Right lobe of liver (tissue), 6 donors: ENCODE results near the gene IAH1. TPM values are rescaled to one million over a fixed set of nuclear protein-coding genes. Genes with fewer than 3 reads are reported as not detected.
A peak's percentile ranks its signal among the peaks of the same experiment; 100 is the strongest.

Source experiments
- ATAC-seq, 4 donors: fragments of 200-7000 bp; cut with Tn5 transposase; one replicate each; pipeline ENCODE4 v1.9.1; 2020; ENCODE audit warnings: mild to moderate bottlenecking in 4 of 4, moderate library complexity in 4 of 4
- DNase-seq, 3 donors: peaks; one replicate each; pipeline ENCODE4 v3.0.0-alpha.2; 2020
- H3K27ac ChIP-seq, 3 donors: fragments of 200-600 bp; one replicate each; pipeline ENCODE4 v1.8.0; 2022
- H3K27me3 ChIP-seq, 2 donors: fragments of 200-600 bp; one replicate each; pipeline ENCODE4 v1.8.0; 2022
- H3K36me3 ChIP-seq, 4 donors: fragments of 200-600 bp; sonication (generic) in 1 of 4; one replicate each; pipeline versions ENCODE4 v1.5.1 to v1.8.0; 2017 to 2022; ENCODE audit warnings: control low read depth in 1 of 4
- H3K4me1 ChIP-seq, 4 donors: fragments of 200-600 bp; sonication (generic) in 1 of 4; one replicate each; pipeline versions ENCODE4 v1.5.1 to v1.8.0; 2017 to 2022; ENCODE audit warnings: control low read depth in 1 of 4
- H3K4me3 ChIP-seq, 3 donors: fragments of 200-600 bp; one replicate each; pipeline ENCODE4 v1.8.0; 2022
- H3K9me3 ChIP-seq, 4 donors: fragments of 200-600 bp; sonication (generic) in 1 of 4; one replicate each; pipeline versions ENCODE4 v1.5.1 to v1.8.0; 2017 to 2022; ENCODE audit warnings: control low read depth in 1 of 4
- CTCF ChIP-seq, 4 donors: fragments of 200-600 bp in 3 of 4; fragments of 450-650 bp in 1 of 4; IDR thresholded peaks; one replicate each; pipeline versions ENCODE4 v1.5.1 to v1.8.0; 2016 to 2022; ENCODE audit warnings: antibody characterized with exemption in 4 of 4, mild to moderate bottlenecking in 2 of 4
- POLR2A ChIP-seq: fragments of 450-650 bp; IDR thresholded peaks from one replicate; pipeline ENCODE4 v1.6.1; 2017; ENCODE audit warnings: antibody characterized with exemption, mild to moderate bottlenecking
- WGBS: methylation state at CpG from one replicate; pipeline ENCODE4 v1.1.6; 2018; ENCODE audit warnings: low coverage, low lambda C conversion rate; ENCODE audit not compliant: insufficient coverage; ENCODE audit errors: missing lambda C conversion rate; 5-methylcytosine and 5-hydroxymethylcytosine counted together
- intact Hi-C, 2 donors: fragments of 100-400 bp; cut with DNase I; formaldehyde crosslinking; loops; one replicate each; pipeline versions ENCODE4 v1.11.2 to v1.14.1; 2022
- total RNA-seq, 6 experiments: library from RNA; depleted of rRNA in 2 of 6; stranded (reverse); fragments of >200 nt in 2 of 6; fragmentation: NEBNext Ultra II Directional in 3 of 6; extraction: Animal tissue kit (Norgen Biotek cat#: 25700) in 3 of 6; gene quantifications; one replicate each; pipeline versions ENCODE4 v1.1.0 to v1.2.4, GENCODE V29; 2016 to 2023
- donor health status: DM: no; HTN: yes; CAD: no.
- donor health status: DM: no; HTN: no; CAD: no.
- donor health status: DM: no; HTN: no; CAD: no.
- donor health status: DM: no; HTN: yes; CAD: no.
- donor health status: DM: no; HTN: yes; CAD: no.

The IAH1 gene
- total RNA-seq, 6 experiments from 2014 or later, result 30.4 to 41.3 (median 33.6) TPM

DNA sequence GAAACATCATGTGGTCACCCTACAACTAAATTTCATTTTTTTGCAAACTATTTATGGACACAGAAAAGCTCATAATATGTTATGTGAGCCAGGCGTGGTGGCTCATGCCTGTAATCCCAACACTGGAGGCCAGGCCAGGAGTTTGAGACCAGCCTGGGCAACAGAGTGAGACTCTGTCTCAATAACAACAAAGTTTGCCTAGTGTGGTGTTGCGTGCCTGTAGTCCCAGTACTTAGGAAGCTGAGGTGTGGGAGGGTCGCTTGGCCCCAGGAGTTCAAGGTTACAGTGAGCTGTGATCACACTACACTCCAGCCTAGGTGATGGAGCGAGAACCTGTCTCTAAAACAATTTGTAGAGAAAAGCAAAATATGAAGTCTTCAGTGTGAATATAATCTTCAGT is 5.8 kb downstream of the IAH1 start:
- H3K27ac ChIP-seq, result no peak overlapping the region
- peak in 1 of 3 donors; percentile 14 for DNase-seq
- no peaks in the 10 kb centered on the region for H3K9me3 ChIP-seq
- H3K36me3 ChIP-seq, result peaks cover 8 to 63% (median 32%) of the 10 kb centered on the region in 4 donors
- no peak for ATAC-seq
- peaks cover 0 to 9% (median 4%) of the 10 kb centered on the region in 4 donors for H3K4me1 ChIP-seq
- H3K27me3 ChIP-seq, result no peaks in the 10 kb centered on the region
- H3K4me3 ChIP-seq, result no peak overlapping the region
- WGBS, result 97% methylated on average over 4 of the region's 4 CpGs
- TF ChIP-seq POLR2A, result no peak
- TF ChIP-seq CTCF (IDR thresholded peaks at IDR 0.05), result no peak
- intact Hi-C loops, result no loop called here

DNA sequence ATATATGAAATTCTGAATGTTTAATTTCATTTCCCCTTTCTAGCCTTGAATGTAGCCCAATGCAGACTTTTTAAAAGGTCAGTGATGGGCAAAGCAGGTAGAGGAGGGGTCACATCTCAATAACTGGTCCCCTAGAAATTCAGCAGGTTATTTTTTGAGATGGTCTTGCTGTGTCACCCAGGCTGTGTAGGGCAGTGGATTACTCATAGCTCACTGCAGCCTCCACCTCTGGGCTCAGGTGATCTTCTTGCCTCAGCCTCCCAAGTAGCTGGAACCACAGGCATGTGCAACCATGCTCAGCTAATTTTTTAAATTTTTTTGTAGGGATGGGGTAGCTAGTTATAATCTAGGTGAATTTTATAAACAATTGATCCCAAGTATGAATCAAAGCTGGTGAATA is 8.8 kb downstream of the IAH1 start:
- intact Hi-C loops, result no loop called here
- H3K27me3 ChIP-seq, result no peaks in the 10 kb centered on the region
- TF ChIP-seq POLR2A (no peak), CTCF (IDR thresholded peaks at IDR 0.05) (no peak)
- H3K27ac ChIP-seq, result no peak overlapping the region
- no peak for ATAC-seq
- no peak for DNase-seq
- H3K9me3 ChIP-seq, result no peaks in the 10 kb centered on the region
- peaks cover 8 to 91% (median 42%) of the 10 kb centered on the region in 4 donors for H3K36me3 ChIP-seq
- H3K4me3 ChIP-seq, result no peak overlapping the region
- H3K4me1 ChIP-seq, result no peaks in the 10 kb centered on the region

DNA sequence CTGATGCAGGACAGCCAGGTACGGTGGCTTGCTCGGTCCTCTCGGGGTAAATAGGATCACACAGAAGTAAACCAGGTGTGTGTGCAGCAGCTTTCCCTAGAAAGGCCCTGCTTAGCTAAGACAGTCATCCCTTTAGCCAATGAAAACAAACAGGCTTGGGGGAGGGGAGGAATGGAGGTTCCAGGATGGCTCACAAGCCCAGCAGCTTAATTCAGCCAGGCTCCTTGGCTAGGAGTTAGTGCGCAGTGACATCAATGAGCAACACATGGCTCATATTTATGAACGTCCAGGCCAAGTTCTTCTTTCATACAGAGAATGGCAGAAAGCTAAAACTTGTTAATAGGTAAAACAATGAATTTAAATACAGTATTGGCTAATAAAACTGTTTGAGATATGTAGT is 10.2 kb downstream of the IAH1 start:
- intact Hi-C loops, result no loop called here
- Histone ChIP-seq H3K27ac (no peak overlapping the region), H3K9me3 (no peaks in the 10 kb centered on the region), H3K36me3 (peaks cover 8 to 93% (median 48%) of the 10 kb centered on the region in 4 donors), H3K27me3 (no peaks in the 10 kb centered on the region), H3K4me3 (no peak overlapping the region), H3K4me1 (no peaks in the 10 kb centered on the region)
- ATAC-seq (no peak), DNase-seq (no peak)
- TF ChIP-seq CTCF (IDR thresholded peaks at IDR 0.05), result no peak
- no peak for TF ChIP-seq POLR2A
- WGBS, result 64% methylated on average over 2 of the region's 5 CpGs

DNA sequence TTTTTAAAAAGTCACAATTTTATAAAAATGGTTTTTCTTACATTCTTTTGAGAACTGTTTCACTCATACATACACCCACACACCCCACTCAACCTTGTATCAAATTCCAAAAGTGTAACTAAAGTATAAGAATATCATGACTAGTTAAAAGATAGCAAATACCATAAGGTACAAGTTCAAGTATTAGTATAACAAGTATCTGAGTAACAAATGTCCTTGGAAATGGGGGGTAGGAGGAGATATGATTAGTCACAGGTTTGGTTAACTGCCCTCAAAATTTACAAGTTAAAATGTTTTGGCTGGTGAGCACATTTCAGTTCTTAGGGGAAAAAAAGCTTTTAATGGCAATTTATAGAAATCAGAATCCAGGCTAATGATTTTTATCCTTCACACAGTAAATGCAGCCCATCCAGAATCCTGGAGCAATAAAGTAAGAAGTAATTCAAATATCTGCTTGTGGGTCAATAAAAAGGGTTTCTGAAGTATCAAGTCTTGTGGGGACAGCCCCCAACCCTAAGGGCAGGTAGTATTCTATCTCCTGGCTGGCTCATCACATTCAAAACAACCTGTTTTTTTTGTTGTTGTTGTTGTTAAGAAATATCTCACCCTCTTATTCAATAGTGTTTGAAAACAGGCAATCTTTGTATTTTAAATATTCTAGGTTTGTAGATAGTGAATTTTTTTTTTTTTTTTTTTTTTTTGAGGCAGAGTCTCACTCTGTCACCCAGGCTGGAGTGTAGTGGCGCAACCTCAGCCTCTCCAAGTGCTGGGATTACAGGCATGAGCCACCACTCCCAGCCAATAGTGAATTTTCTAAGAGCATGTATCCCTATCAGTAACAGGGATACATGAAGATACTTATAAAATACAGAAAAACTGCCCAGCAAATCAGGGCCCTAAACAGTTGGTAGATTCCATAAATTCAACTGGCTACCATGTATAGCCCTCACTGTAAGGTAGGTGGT is 14.5 kb downstream of the IAH1 start:
- no peaks in the 10 kb centered on the region for H3K4me1 ChIP-seq
- intact Hi-C loops, result no loop called here
- no peaks in the 10 kb centered on the region for H3K27me3 ChIP-seq
- H3K9me3 ChIP-seq, result no peaks in the 10 kb centered on the region
- DNase-seq (no peak), ATAC-seq (no peak)
- no peak overlapping the region for H3K4me3 ChIP-seq
- peaks cover 0 to 98% (median 52%) of the 10 kb centered on the region in 4 donors for H3K36me3 ChIP-seq
- TF ChIP-seq CTCF (IDR thresholded peaks at IDR 0.05) (no peak), POLR2A (no peak)
- no peak overlapping the region for H3K27ac ChIP-seq
- 100% methylated on average over 1 of the region's 1 CpG for WGBS
